Measurements from ENCODE around the gene MED20.

Gene MED20

GRCh38 chr6:41940759-41941279 is 19.9 kb upstream of the MED20 start:
- peak; percentile 40 for DNase-seq

- no peak for DNase-seq
Measured at GRCh38 chr6:41939848-41940758, 19.2 kb upstream of the MED20 start.

DNA sequence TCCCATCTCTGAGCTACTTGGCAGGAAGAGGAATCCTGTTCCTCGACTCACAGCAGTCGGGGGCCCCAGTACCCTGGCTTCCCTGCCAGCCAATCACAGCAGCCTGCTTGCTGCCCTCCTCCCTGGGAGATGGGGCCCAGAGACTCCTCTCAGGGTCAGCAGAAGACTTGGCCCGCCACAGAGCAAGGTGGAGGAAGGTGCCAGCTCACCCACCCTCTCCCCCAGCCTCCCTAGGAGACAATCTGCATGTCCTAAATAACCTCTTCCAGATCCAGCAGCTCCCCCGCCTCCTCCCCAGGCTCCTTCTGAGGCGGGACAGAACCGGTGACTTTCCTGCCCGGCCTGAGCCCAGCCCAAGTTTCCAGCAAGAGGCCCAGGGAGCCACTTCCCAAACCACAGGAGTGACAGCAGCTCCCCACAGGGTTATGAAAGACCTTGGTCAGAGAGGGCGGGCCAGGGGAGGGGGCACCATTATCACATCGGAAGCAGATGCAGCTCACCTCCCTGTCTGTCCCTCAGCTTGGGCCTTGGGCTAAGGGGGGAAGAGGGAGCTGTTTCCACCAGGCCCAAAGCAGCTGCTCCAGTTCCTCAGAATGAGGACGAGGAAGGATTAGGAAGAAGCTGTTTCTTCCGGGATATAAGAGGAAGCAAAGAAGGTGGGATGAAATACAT is 18.4 kb upstream of the MED20 start:
- DNase-seq = no peak

DNA sequence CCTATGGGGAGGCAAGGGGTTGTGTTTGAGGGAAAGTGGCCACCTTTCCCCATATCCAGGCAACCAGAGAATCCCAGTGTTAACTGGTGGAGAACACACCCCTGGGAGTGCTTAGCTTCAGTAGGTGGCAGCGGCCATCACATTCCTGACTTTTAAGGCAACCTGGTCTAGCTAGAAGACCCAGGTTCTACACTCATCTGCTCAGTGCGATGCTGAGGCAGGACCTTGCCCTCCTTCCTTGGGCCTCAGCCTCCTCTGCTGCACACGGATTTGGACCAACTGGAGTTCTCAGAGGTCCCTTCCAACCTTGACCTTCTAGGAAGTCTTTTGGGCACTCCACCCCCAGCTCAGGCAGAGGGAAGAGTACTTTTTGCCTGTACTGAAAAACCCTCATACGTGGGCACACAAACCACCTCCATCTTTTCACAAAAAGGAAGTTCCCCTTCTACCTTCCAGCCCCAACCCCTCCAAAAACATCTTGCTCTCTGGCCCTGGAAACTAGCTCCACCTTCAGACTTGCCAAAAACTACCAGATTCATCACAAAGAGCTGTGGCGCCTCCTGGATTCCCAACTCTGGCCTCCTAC is 17.7 kb upstream of the MED20 start:
- no peak for DNase-seq

DNA sequence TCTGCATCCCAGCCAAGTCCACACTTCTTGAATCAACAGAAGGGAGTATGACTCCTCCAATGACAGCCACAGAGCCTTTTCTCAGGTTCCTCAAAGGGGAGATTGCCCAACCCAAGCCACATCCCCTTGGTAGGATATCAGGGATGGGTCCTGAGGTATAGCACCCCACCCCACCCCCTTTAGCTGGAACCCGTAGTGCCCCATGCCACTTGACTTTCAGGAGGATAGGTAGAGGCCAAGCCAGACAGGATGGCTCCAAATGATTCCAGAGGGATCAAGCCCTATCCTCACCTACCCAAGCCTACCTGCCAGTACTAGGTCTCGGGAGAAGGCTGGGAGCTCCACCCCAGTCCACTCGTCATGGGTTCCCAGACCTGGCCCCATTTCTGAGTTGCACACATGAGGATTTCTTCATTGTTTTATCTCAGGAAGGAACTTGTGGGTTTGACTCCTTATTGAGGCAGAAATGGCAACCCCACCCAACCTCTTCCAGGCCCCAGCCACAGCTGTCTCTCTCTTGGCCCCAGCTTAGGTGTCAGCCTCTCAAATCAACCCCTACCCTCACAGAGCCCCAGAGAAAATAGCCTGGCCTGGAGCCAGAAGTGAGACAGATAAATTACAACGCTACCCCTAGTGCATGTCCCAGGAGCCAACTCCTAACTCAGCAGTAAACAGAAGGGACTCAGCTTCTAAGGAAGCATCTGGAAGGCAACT is 17.1 kb upstream of the MED20 start:
- peak; percentile 10 for DNase-seq

GRCh38 chr6:41937472-41937860 is 16.5 kb upstream of the MED20 start:
- no peak for DNase-seq

DNA sequence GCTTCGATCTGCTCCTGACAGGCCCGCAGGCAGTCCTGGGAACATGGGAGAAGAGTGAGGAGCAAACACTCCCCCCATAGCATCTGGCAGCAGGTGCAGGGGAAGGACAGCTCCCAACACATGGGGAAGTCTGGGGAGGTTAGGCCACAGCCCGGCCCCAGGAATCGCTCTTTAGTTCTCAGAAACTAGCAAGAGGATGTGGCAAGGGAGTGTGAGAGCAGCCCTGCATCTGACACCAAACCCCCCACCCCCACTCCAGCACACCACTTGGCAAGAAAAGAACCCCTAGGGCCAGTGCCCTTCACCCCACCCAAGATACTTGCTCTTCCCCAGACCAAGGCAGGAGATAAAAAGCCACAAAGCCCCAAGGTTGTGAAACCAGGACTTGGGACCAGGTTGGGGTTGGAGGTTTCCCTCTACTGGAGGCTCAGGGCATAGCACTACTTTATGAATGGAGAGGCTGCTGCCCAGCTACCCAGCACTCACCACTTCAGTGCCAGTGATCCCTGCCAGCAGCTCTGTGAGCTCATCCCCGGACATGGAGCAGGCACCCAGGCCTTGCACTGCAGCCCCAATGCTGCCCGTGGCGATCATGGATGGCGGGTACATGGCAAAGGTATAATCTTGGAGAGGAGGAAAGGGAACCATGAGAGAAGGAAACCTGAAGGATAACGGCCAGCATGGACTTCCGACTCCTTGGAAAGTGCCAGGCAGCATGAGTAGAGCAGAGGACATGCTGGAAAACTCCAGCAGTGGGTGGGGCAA is 15.3 kb upstream of the MED20 start:
- DNase-seq = peak; percentile 36

DNA sequence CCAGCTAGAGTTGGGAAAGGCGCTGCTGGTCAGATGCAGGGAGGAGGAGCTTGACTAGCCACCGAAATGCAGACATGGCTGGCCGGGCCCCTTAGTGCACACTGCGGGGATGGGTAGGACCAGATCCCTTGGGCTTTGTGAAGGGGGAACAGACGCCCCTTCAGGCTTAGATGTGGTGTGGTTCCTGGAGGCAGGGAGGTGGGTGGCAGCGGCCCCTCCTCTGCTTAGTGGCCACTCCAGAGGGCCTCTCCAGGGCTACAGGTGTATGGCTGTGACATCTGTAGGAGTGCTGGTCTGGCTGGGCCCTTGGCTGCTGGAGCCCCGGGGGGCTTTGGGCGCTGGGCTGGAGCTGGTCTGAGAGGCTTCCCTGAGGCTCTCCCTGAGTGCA is 14.7 kb upstream of the MED20 start:
- no peak for DNase-seq

DNA sequence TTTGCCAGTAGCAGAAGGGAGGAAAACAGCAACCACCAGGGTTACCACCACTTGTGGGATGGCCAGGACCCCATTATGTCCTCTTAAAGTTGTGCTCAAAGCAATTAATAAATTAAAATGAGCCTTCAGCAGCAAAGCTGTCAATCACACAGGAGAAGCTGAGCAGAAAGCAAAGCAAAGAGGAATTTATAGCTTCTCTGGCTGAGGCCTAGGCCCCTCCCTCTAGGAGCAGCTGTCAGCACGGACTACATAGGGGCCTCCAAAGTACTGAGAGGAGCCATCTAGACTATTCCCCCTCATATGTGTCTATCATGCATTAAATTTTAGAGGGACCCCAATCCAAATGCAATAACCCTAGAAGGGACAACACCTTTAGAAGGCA is 14.2 kb upstream of the MED20 start:
- no peak for DNase-seq

- no peak for DNase-seq
Measured at GRCh38 chr6:41934278-41935192, 13.6 kb upstream of the MED20 start.

GRCh38 chr6:41932378-41932777 is 11.4 kb upstream of the MED20 start:
- no peak for DNase-seq

GRCh38 chr6:41931792-41932191 is 10.9 kb upstream of the MED20 start:
- no peak for DNase-seq

- no peak for DNase-seq
Measured at GRCh38 chr6:41929924-41930323, 9.0 kb upstream of the MED20 start.

DNA sequence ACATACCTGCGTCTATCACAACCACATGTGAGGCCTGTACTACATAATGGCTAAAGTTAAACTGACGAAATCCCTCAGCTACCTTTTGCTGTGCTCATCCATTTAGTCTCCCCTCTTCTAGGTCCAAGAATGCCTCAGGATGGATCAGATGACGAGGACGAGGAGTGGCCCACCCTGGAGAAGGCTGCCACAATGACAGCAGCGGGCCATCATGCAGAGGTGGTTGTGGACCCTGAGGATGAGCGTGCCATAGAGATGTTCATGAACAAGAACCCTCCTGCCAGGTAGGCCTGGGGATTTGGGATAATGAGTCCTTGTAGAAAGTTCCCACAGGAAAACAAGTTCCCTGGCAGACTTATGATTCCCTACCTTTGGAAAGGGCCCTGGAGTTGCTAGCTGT is 6.3 kb upstream of the MED20 start:
- DNase-seq = no peak

- no peak for DNase-seq
Measured at GRCh38 chr6:41922154-41922553, 1.2 kb upstream of the MED20 start.

DNA sequence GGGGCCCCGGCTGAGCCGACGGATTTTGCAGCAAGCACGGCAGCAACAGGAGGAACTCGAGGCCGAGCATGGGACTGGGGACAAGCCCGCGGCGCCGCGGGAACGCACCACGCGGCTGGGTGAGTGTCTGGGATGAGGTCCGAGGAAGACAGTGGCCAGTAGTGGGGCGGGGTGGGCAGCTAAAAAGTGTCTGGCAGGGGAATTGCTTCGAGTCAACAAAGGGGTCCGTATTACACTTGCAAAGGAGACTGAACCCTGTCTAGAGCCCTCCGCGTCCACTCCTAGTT is 716 bp upstream of the MED20 start:
- DNase-seq = no peak

GRCh38 chr6:41917528-41917927 is 3.4 kb downstream of the MED20 start:
- DNase-seq = no peak

- DNase-seq = no peak
Measured at GRCh38 chr6:41914869-41915530, 5.9 kb downstream of the MED20 start.

GRCh38 chr6:41914343-41914742 is 6.6 kb downstream of the MED20 start:
- DNase-seq = no peak

DNA sequence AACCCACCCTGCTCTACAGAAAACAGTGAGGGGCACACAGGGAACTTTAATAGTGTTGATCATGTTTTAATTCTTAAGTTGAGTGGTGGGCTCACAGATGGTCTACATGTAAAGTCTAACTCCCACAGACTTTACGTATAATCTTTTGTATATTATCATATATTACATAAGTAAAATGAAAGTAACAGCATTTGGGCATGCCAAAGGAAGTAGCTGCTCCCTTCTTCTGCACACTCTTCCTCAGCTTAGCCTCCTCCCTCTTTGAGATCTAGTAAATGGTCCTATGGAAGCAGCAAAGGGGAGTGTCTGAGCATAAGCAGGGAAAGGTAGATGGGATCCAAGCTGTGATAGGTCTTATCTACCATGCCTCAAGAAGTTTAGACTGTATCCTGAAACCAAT is 11.2 kb downstream of the MED20 start:
- no peak for DNase-seq

Measured in effector CD8-positive, alpha-beta T cell (primary cell).